Mesendoderm (in vitro differentiated cells): ENCODE measurements around the gene CDH8.

Experiments used
- DNase-seq: peaks from one replicate; pipeline ENCODE4 v3.0.0; 2013
- H2AK5ac ChIP-seq: 2 replicates; pipeline ENCODE4 v1.6.1; 2013; ENCODE audit warnings: low read length, inconsistent platforms
- H2BK120ac ChIP-seq: 2 replicates; pipeline ENCODE4 v1.6.1; 2013; ENCODE audit warnings: low read depth, mild to moderate bottlenecking, low read length, moderate library complexity, mixed read lengths
- H2BK15ac ChIP-seq: replicated peaks from 2 replicates; pipeline ENCODE4 v1.6.1; 2013; ENCODE audit warnings: low read depth, mild to moderate bottlenecking, moderate library complexity
- H2BK5ac ChIP-seq: 2 replicates; pipeline ENCODE4 v1.6.1; 2013; ENCODE audit warnings: low read length, inconsistent platforms
- H3K18ac ChIP-seq: 2 replicates; pipeline ENCODE4 v1.6.1; 2013; ENCODE audit warnings: mild to moderate bottlenecking, low read length, mixed read lengths
- H3K23ac ChIP-seq: one replicate; pipeline ENCODE4 v1.6.1; 2013; ENCODE audit warnings: low read length
- H3K27ac ChIP-seq: 2 replicates; pipeline ENCODE4 v1.5.1; 2013; ENCODE audit warnings: low read depth, mild to moderate bottlenecking, inconsistent platforms, low read length, moderate library complexity
- H3K27me3 ChIP-seq: 2 replicates; pipeline ENCODE4 v1.6.1; 2013; ENCODE audit warnings: low read length, control low read depth, mild to moderate bottlenecking, inconsistent platforms; ENCODE audit not compliant: insufficient read depth, poor library complexity
- H3K36me3 ChIP-seq: 2 replicates; pipeline ENCODE4 v1.6.1; 2013; ENCODE audit warnings: low read length, inconsistent platforms; ENCODE audit not compliant: control insufficient read depth, insufficient read depth
- H3K4ac ChIP-seq: one replicate; pipeline ENCODE4 v1.6.1; 2013; ENCODE audit warnings: low read depth, mild to moderate bottlenecking, low read length, moderate library complexity
- H3K4me1 ChIP-seq: 2 replicates; pipeline ENCODE4 v1.6.1; 2013; ENCODE audit warnings: low read depth, low read length, inconsistent platforms; ENCODE audit not compliant: control insufficient read depth
- H3K4me2 ChIP-seq: 2 replicates; pipeline ENCODE4 v1.6.1; 2013; ENCODE audit warnings: low read length
- H3K4me3 ChIP-seq: 2 replicates; pipeline ENCODE4 v1.5.1; 2013; ENCODE audit warnings: mild to moderate bottlenecking, low read length
- H3K56ac ChIP-seq: one replicate; pipeline ENCODE4 v1.6.1; 2013; ENCODE audit warnings: low read length
- H3K79me1 ChIP-seq: 2 replicates; pipeline ENCODE4 v1.6.1; 2013; ENCODE audit warnings: low read length, inconsistent platforms
- H3K79me2 ChIP-seq: 2 replicates; pipeline ENCODE4 v1.6.1; 2013; ENCODE audit warnings: mild to moderate bottlenecking, low read length; ENCODE audit not compliant: control insufficient read depth, insufficient read depth
- H3K9ac ChIP-seq: 2 replicates; pipeline ENCODE4 v1.6.1; 2013; ENCODE audit warnings: low read length, inconsistent platforms
- H4K5ac ChIP-seq: one replicate; pipeline ENCODE4 v1.6.1; 2013; ENCODE audit warnings: low read length
- H4K8ac ChIP-seq: one replicate; pipeline ENCODE4 v1.6.1; 2013; ENCODE audit warnings: low read depth, mild to moderate bottlenecking, control low read depth, low read length, moderate library complexity
- WGBS: extraction: QIAGEN DNeasy Blood & Tissue Kit; methylation state at CpG from one replicate; pipeline ENCODE4 v1.1.7; 2013; ENCODE audit warnings: low lambda C conversion rate, missing lambda C conversion rate; ENCODE audit not compliant: insufficient coverage; ENCODE audit errors: extremely low coverage; 5-methylcytosine and 5-hydroxymethylcytosine counted together

The CDH8 gene

GRCh38 chr16:61820398-61820797 is 215.8 kb downstream of the CDH8 start:
- H3K27me3 ChIP-seq = no peaks in the 10 kb centered on the region
- H3K79me1 ChIP-seq = no peaks in the 10 kb centered on the region
- no peak overlapping the region for H2BK5ac ChIP-seq
- H3K36me3 ChIP-seq = no peaks in the 10 kb centered on the region
- no peak overlapping the region for H3K56ac ChIP-seq
- H3K18ac ChIP-seq = no peak overlapping the region
- no peak overlapping the region for H2BK120ac ChIP-seq
- no peaks in the 10 kb centered on the region for H3K4me1 ChIP-seq
- H3K79me2 ChIP-seq = no peaks in the 10 kb centered on the region
- H4K8ac ChIP-seq = no peak overlapping the region
- H3K9ac ChIP-seq = no peak overlapping the region
- DNase-seq = no peak
- no peak overlapping the region for H3K4ac ChIP-seq
- H4K5ac ChIP-seq = no peak overlapping the region
- no peak overlapping the region for H2BK15ac ChIP-seq
- H2AK5ac ChIP-seq = no peak overlapping the region
- no peak overlapping the region for H3K4me3 ChIP-seq
- no peak overlapping the region for H3K27ac ChIP-seq
- no peak overlapping the region for H3K23ac ChIP-seq
- H3K4me2 ChIP-seq = no peak overlapping the region

DNA sequence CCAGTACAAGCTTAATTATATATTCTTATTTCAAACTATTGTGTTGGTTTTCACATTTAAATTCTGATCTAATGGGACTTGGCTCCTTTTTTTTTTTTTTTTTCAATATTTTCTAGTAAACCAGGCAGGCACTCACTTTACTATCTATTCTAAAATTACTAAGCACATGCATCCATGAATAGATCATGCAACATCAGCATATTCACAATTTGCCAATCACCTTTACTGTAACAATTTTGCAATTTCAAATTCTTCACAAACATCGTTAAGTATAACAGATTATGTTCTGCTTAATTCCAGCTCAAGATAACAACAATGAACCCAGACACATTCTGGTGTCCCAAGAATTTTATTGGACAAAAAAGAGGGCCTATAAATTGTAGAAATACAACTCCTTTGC is 217.4 kb downstream of the CDH8 start:
- H2BK5ac ChIP-seq = no peak overlapping the region
- H3K79me1 ChIP-seq = no peaks in the 10 kb centered on the region
- no peak overlapping the region for H2BK120ac ChIP-seq
- no peak overlapping the region for H4K5ac ChIP-seq
- no peak overlapping the region for H3K4me3 ChIP-seq
- no peak overlapping the region for H2BK15ac ChIP-seq
- no peak overlapping the region for H3K9ac ChIP-seq
- no peak overlapping the region for H3K23ac ChIP-seq
- 100% methylated on average over 1 of the region's 1 CpG for WGBS
- H4K8ac ChIP-seq = no peak overlapping the region
- no peaks in the 10 kb centered on the region for H3K36me3 ChIP-seq
- no peak overlapping the region for H3K4me2 ChIP-seq
- H3K56ac ChIP-seq = no peak overlapping the region
- no peaks in the 10 kb centered on the region for H3K27me3 ChIP-seq
- no peak overlapping the region for H2AK5ac ChIP-seq
- no peak overlapping the region for H3K18ac ChIP-seq
- H3K4ac ChIP-seq = no peak overlapping the region
- DNase-seq = no peak
- no peaks in the 10 kb centered on the region for H3K4me1 ChIP-seq
- H3K27ac ChIP-seq = no peak overlapping the region
- H3K79me2 ChIP-seq = no peaks in the 10 kb centered on the region

- no peak for DNase-seq
- Histone ChIP-seq H3K4me2 (no peak overlapping the region), H2BK15ac (no peak overlapping the region), H3K36me3 (no peaks in the 10 kb centered on the region), H2AK5ac (no peak overlapping the region), H4K8ac (no peak overlapping the region), H3K4me1 (no peaks in the 10 kb centered on the region), H3K79me1 (no peaks in the 10 kb centered on the region), H2BK5ac (no peak overlapping the region), H3K27ac (no peak overlapping the region), H3K23ac (no peak overlapping the region), H3K79me2 (no peaks in the 10 kb centered on the region), H3K4ac (no peak overlapping the region), H2BK120ac (no peak overlapping the region), H3K56ac (no peak overlapping the region), H3K4me3 (no peak overlapping the region), H3K9ac (no peak overlapping the region), H3K27me3 (no peaks in the 10 kb centered on the region), H4K5ac (no peak overlapping the region), H3K18ac (no peak overlapping the region)
- WGBS = no CpG with 5 or more reads among the region's 8 CpGs
These were observed 218.5 kb downstream of the CDH8 start for GRCh38 chr16:61817583-61818278.

- Histone ChIP-seq H3K79me1 (no peaks in the 10 kb centered on the region), H3K4me3 (no peak overlapping the region), H4K8ac (no peak overlapping the region), H3K4me1 (no peaks in the 10 kb centered on the region), H3K27ac (no peak overlapping the region), H3K4me2 (no peak overlapping the region), H3K18ac (no peak overlapping the region), H3K36me3 (no peaks in the 10 kb centered on the region), H3K79me2 (no peaks in the 10 kb centered on the region), H2BK15ac (no peak overlapping the region), H3K4ac (no peak overlapping the region), H2BK5ac (no peak overlapping the region), H3K56ac (no peak overlapping the region), H4K5ac (no peak overlapping the region), H3K23ac (no peak overlapping the region), H3K9ac (no peak overlapping the region), H3K27me3 (no peaks in the 10 kb centered on the region), H2BK120ac (no peak overlapping the region), H2AK5ac (no peak overlapping the region)
- no peak for DNase-seq
These were observed 221.4 kb downstream of the CDH8 start for GRCh38 chr16:61814726-61815347.

DNA sequence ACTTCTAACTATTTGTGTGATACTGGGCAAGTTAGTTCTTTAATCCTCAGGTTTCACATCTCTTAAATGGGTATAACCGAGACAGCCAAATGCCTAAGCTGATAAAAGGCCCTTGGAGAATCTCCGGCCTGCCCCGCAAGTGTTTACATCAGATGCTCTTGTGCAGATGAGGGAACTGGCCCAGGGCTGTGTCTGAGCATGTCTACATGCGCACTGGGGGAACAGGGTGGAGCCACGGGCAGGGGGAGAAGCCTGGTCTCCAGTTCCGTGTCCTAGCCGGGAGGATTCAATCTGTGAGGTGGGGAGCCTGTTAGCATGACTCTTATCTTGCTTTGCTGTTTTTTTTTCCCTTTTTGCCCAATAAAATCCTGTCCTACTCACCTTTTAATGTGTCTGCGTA is 222.9 kb downstream of the CDH8 start:
- H3K4me2 ChIP-seq = no peak overlapping the region
- no peak overlapping the region for H3K4me3 ChIP-seq
- H3K27ac ChIP-seq = no peak overlapping the region
- no peak overlapping the region for H4K5ac ChIP-seq
- no peak overlapping the region for H2BK15ac ChIP-seq
- H2BK120ac ChIP-seq = no peak overlapping the region
- no peak overlapping the region for H3K4ac ChIP-seq
- no peak overlapping the region for H4K8ac ChIP-seq
- no peak overlapping the region for H3K9ac ChIP-seq
- no peak for DNase-seq
- H2AK5ac ChIP-seq = no peak overlapping the region
- H3K79me2 ChIP-seq = no peaks in the 10 kb centered on the region
- WGBS = no CpG with 5 or more reads among the region's 8 CpGs
- H3K79me1 ChIP-seq = no peaks in the 10 kb centered on the region
- no peak overlapping the region for H3K18ac ChIP-seq
- no peaks in the 10 kb centered on the region for H3K4me1 ChIP-seq
- no peak overlapping the region for H3K56ac ChIP-seq
- H2BK5ac ChIP-seq = no peak overlapping the region
- H3K27me3 ChIP-seq = no peaks in the 10 kb centered on the region
- H3K23ac ChIP-seq = no peak overlapping the region
- no peaks in the 10 kb centered on the region for H3K36me3 ChIP-seq

- Histone ChIP-seq H3K27ac (no peak overlapping the region), H3K18ac (no peak overlapping the region)
- no peak for DNase-seq
These were observed 224.0 kb downstream of the CDH8 start for GRCh38 chr16:61812251-61812650.

More at GRCh38 chr16:61812251-61812650, 224.0 kb downstream of the CDH8 start:
- H3K27me3 ChIP-seq = no peaks in the 10 kb centered on the region
- H4K5ac ChIP-seq = no peak overlapping the region
- H3K79me1 ChIP-seq = no peaks in the 10 kb centered on the region
- no peak overlapping the region for H2BK15ac ChIP-seq
- no peak overlapping the region for H3K4me3 ChIP-seq
- no peak overlapping the region for H4K8ac ChIP-seq
- no peak overlapping the region for H2AK5ac ChIP-seq
- no peak overlapping the region for H3K56ac ChIP-seq
- H3K9ac ChIP-seq = no peak overlapping the region
- H3K4me1 ChIP-seq = no peaks in the 10 kb centered on the region
- H3K79me2 ChIP-seq = no peaks in the 10 kb centered on the region
- no peak overlapping the region for H2BK5ac ChIP-seq
- H3K36me3 ChIP-seq = no peaks in the 10 kb centered on the region
- no peak overlapping the region for H2BK120ac ChIP-seq
- H3K4ac ChIP-seq = no peak overlapping the region
- no peak overlapping the region for H3K23ac ChIP-seq
- H3K4me2 ChIP-seq = no peak overlapping the region
